AG08396 (cell line): Measurements from ENCODE around the gene HIPK2.

Experiments
- DNase-seq: peaks from one replicate; pipeline ENCODE4 v3.0.0; 2012; ENCODE audit warnings: low spot score, mixed read lengths

The HIPK2 gene

GRCh38 chr7:139783647-139784385 lies 6.0 kb upstream of the HIPK2 start:
- no peak for DNase-seq

DNA sequence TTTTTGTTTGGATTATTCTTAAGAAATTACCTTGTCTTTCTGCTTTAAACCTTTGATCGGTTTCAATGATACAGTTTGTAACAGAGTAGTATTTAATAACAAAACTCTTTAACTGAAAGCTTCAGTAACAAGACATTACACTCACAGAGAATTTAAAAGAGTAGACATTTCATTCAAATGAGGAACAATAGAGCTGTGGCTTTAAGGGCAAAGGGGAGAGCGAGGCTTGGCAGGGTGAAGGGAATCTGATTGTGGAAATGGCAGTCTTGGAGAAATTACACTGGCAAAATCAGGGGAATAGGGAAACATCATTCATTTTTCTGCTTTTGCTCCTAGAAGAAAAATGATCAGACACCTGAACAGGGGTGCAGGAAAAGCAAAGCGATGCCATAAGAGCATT lies 5.1 kb upstream of the HIPK2 start:
- DNase-seq = no peak

GRCh38 chr7:139777133-139777891 lies 486 bp downstream of the HIPK2 start:
- peak; percentile 75 for DNase-seq

DNA sequence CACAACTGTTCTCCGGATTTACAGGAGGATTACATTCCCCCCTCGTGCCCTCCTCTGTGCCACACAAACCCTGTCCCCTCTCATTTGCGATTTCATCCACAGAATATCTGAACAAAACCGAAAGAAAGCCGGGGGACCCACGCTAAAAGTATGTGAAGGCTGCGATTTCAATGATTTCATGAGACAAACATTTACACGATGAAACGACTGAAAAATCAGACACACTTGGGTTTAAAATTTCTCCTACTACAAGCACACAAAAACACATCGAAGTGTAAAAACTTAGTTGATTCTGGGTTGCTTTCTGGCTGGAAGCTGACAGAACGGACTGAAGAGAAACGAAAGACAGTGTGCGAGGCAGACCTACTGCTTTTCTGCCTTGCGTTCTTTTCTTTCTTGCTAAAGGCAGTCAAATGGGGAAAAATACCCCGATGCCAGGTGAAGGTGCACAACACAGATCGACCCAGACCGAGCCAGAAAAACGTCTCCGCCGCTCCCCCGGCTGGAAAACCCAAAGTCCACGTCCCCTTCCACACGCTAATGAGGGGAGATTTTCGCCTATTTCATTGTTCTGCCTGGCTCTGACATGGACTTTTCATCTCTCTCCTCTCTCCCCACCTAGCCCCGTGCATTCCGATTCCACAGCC lies 1.2 kb downstream of the HIPK2 start:
- peak; percentile 64 for DNase-seq

DNA sequence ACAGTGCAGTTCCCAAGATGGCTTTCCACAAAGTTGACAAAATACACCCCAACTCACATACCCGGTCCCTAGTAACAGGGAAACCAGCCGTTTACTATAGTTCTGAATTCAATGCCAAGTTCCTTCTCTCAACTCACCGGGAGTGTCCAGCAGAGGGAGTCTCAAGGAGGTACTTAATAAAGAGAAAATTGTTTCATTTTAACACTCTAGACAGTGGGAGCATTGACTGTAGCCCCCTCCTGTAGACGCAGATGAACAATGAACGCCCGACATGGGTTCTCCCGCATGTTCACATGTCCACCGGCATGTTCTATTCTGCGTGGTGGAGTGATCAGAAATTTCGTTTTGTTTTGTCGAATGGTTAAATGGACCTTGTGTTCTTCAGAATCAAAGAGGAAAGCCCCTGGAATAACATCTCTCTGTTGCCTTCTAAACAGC lies 1.9 kb downstream of the HIPK2 start:
- DNase-seq = peak; percentile 66

- peak; percentile 83 for DNase-seq
These were observed 3.4 kb downstream of the HIPK2 start for GRCh38 chr7:139774376-139774775.

DNA sequence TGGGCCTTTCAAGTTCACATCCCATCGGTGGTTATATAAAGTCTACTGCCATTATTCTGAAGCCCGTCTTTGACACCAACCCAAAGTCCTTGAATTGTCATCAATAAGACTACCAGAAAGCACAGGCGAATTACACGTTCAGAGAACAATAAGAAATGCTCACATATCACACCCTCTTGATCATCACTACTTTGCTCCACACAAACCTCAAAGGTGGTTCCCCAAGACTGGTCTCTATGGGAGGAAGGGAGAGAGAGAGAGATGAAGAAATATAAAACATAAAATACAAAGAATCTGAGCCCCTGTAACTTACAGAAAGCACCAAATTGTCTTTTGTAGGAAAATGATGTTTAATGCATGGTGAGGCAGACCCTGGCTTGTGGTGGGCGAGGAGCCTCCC lies 4.4 kb downstream of the HIPK2 start:
- no peak for DNase-seq

GRCh38 chr7:139772873-139773272 lies 4.9 kb downstream of the HIPK2 start:
- no peak for DNase-seq

DNA sequence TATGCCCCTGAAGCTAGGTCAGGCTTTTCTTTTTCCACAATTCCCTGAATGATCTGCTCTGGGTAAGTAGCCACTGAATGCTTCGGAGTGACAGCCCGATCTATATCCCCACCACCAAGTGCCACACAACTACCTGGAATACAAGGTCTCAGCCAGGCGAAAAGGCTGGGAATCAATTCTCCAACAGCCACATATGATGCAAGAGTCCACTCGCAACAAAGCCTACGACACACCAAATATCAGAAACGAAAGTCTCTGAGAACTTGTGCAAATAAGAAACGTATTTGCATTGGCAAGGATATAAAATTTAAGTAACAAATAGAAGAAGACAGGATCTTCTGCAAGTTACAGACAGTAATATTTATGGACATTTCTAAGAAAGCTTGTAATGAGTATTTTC lies 5.7 kb downstream of the HIPK2 start:
- DNase-seq = no peak

DNA sequence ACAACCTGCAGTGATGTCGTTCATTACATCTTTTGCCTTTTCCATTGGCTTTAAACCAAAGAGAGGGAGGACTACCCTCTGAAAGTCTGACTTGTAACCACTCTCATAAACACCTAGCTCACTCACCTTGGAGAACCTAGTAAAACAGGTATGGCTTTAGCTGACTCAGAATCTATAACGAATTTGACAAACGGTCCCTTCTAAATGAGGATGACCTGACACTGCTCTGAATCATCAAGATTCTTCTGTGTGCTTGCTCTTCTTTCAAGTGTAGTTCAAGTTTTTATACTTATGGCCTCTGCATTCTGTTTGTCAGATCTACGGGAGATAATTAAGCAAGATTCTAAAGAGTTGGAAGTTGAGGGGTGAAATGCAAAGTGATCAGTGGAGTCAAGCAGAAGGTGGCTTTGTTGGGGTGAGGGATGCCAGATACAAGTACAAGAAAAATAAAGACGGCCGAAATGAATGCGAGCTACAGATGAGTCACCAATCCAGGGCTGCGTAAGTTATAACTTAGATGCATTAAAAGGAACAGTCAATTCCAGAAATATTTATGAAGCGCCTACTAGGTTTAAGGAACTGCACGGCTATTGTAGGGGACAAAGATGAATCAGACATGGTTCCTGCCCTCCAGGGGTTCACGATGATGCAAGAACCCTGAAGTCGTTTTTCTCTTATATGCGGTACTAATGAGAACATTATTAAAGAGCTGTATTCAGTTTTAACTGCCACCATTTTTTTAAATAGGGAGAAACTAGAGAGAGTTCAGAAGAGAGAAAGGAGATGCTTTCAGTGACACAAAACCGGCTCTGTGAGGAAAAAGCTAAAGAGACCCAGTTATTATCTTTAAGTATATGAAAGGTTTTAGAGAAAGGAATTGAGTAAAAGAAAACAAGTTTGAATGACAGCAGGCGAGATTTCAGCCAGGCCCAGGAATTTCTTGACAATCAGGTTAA lies 6.5 kb downstream of the HIPK2 start:
- no peak for DNase-seq

GRCh38 chr7:139769761-139770160 lies 8.0 kb downstream of the HIPK2 start:
- DNase-seq = no peak

- no peak for DNase-seq
These were observed 8.7 kb downstream of the HIPK2 start for GRCh38 chr7:139769066-139769465.

DNA sequence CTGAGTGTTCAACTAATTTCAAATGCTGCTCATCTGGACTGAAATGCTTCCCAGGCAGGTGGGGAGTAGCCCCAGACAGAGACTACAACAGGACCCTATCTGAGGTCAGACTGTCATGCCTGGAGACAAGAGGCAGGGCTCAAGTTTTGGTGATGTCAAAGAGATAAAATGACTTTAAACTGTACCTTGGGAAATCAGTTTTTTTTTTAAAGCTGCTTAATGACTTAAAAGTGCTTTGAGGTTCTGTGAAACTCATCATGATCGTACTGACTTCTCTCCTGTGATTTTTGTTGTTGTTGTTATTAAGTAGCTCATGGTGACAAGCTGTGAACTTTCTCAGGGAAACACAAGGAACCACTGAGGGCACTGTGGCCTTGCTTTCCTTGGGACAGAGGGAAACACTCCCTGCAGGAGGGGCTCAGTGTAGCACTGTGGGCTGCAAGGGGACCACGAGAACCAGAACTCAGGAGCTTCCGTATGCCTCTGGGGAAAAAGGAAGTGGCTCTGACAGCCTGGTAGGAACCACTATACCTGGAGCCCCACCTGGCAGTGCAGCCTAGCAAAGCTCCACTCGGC lies 9.5 kb downstream of the HIPK2 start:
- DNase-seq = no peak

DNA sequence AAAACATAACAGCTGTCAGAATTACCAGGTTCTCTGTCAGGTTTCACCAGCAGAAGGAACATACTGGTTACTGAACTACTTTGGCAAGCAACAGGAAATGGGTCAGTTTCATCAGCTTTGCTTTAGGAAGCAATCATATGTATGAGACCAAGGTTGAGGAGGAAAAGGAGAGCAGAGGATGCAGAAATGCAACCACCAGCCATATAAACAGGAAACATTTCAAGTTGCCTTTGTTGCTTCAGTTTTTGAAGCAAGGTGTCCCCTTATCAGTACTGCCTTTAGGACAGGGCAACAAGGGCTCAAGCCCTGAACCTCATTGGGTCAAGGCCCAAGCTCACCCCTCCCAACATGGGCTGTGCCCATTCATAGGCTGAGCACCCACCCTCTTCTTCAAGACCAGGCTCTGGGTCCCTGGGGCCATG lies 10.2 kb downstream of the HIPK2 start:
- no peak for DNase-seq

- DNase-seq = no peak
These were observed 12.7 kb downstream of the HIPK2 start for GRCh38 chr7:139765143-139765542.

DNA sequence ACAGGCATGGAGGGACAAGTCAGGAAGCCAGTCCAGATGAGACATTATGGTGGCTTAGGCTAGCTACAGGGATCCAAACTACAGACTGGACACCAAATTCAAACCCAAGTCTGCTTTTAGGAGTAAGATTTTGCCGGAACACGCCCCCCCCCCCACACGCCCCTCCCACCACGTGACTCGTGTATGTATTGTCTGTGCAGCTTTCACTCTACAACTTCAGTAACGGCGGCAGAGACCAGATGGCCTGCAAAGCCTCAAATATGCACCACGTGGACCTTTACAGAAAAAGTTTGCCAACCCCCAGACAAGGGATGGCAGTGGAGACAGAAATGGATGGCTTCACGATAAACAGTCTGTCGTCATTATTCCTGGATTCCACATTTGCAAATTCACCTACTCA lies 14.5 kb downstream of the HIPK2 start:
- no peak for DNase-seq

- DNase-seq = peak; percentile 43
These were observed 14.9 kb downstream of the HIPK2 start for GRCh38 chr7:139762886-139763285.

DNA sequence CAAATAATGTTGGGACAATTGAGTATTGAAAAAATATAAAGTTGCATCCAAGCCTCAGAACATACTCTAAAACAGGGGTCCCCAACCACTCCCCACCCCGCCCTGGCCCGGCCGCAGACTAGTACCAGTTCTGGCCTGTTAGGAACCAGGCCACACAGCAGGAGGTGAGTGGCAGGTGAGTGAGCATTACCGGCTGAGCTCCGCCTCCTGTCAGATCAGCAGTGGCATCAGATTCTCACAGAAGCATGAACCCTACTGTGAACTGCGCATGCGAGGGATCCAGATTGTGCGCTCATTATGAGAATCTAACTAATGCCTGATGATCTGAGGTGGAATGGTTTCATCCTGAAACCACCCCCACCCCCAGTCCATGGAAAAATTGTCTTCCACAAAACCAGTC lies 19.4 kb downstream of the HIPK2 start:
- no peak for DNase-seq

- DNase-seq = no peak
These were observed 19.8 kb downstream of the HIPK2 start for GRCh38 chr7:139757968-139758367.

DNA sequence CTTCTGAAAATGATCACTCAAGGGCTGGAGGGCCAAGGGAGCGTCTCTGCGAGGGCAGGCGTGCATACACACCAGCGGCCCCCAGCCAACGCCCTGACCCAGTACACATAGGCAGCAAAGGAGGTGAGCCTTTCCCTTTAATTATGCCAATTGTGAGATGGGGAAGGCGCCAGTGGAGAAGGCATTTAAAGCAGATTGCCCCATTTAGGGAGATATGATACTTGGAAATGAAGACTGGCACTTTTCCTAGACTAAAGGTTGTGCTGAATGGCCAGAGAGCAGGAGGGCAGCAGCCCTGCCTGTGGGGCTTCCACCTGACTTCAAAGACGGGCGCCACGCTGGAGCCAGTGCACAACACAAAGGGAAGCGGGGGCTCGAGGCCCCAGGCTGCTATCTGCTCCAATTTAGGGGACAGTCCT lies 24.1 kb downstream of the HIPK2 start:
- no peak for DNase-seq

GRCh38 chr7:139753081-139753692 lies 24.6 kb downstream of the HIPK2 start:
- DNase-seq = no peak
